ENCODE results near the gene LSAMP.

Gene LSAMP

DNA sequence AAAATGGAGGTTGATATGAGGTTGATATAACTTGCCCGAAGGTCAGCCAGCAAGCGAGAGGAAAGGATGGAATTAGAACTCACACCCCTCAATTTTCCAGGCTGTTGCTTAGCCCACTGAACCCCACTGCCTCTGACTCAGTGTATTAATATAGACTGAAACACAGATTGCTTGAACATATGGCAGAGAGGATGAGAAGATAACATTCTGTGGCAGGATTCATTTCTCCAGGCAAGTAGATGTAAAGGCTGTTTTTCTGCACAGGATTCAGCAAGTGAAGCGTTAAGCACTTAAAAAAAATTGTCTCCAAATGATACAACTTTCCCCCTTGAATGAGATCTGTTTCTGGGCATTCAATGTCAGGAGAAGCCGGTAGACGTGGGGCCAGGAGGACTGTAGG, 486.8 kb downstream of the LSAMP start:
- DNase-seq (ENCODE audit: low spot score) = no peak

DNA sequence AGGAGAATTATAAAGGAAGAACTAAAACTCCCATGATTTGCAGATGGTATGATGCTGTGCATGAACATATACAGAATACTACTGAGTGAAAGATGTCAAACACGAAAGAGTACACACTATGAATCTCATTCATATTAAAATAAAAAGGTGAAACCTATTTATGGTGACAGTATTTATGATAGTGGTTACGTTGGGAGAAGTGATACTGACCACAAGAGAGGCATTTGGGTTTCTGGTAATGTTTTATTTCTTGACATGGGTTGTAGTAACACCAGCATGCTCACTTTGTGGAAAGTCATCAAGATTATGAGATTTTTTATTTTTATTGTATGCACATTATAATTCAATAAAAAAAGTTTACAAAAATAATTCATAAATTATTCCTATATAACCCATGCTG, 498.0 kb downstream of the LSAMP start:
- no peak for DNase-seq (ENCODE audit: low spot score)

DNA sequence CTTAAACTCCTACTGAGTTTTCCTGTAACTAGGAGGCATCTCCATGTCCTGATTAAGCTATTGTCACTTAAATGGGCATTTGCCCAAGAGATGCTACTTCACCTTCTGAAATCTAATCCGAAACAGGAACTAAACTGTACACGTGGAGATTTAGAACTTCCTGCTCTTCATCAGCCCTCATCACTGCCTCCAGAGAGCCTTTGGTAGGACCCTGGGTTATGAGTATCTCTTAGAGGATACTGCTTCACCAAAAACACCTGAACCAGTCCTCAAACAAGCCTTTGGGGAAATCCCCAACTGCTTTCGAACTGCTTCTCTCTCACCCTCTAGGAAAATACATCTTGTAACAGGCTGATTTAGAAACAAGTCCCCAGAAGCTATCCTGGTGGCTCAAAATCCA, 501.7 kb downstream of the LSAMP start:
- DNase-seq (ENCODE audit: low spot score) = no peak

DNA sequence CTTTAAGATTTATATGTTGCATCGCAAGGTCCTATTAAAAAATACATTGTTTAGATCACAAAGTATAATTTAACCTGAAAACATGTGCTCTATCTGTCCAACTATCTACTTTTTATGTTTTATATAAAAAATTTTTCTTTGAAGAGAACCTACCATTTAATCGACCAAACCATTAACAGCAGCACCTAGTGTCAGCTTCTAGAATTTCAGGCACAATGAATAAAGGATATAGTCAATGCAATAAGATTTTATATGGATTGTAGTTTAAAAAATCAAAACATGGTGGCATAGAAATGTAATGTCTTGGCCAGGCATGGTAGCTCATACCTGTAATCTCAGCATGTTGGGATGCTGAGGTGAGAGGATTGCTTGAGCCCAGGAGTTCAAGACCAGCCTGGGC, 508.2 kb downstream of the LSAMP start:
- no peak for DNase-seq (ENCODE audit: low spot score)

DNA sequence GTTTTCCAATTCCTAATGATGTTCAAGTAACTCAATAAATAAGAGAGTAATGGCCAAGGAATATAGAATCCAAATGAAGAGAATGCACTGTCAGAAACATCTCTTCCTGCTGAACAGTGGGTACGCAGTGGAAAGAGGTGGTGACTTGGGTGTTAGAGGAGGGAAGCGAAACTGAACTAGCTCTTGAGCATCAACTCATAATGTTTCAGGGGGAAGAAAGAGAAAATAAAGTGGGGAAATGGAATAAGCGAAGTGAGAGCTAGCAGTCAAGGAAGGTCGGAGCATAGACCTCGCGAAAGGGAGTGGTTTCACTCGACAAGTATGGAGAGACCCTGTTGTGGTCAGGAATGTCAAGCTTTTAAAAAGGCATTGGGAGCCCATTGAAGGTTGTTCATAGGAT, 512.5 kb downstream of the LSAMP start:
- no peak for DNase-seq (ENCODE audit: low spot score)

DNA sequence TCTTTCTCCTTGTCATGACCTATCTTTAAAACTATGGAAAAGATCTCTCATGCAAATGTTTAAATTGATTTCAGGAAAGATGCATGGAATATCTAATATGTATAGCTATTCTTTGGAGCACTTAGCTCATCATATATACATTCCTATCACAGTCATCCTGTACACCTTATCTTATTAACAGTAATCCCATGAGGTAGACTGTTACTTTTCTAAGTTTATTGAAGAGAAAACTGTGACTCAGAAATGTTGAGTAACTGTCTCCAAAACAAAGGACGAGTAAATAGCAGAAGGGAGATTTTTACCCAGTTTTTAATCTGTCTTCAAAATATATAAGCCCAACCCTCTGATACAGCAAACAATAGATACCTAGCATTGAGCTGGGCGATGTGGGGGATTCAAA, 513.7 kb downstream of the LSAMP start:
- no peak for DNase-seq (ENCODE audit: low spot score)

DNA sequence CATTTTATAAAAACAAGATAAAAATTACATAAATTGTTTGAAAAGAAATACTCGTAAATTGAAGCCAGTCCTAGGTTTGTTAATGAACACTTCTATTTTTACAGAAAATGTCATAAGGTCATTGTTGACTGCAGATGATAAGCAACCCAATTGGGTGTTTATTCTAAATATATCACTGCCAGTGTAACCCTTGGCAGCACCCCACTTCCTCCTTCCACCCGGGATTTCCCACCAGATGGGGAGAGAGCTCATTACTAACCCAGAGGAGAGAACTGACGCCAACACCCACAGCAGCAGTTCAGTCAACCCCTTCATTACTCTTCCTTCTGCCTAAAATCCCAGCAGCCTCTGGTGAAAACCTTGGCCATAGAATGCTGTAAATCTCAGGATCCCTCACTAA, 514.4 kb downstream of the LSAMP start:
- no peak for DNase-seq (ENCODE audit: low spot score)

DNA sequence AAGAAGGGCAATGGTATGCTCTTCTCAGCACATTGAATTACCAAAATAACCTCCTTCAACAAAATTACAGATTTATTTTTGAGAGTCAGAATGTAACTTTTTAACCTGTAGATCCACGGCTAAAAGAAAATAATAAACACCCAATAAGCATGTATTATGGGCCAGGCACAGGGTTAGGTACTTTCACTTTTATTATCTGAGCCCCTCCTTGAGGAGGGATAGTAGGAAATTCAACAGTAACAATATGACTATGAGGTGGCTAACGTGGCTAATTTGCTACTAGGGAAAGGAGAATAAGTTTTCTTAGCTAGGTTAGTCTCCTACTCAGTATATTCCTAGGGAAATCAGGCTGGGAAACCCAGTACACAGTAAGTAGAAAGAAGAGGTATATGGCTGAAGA, 515.1 kb downstream of the LSAMP start:
- DNase-seq (ENCODE audit: low spot score) = no peak

DNA sequence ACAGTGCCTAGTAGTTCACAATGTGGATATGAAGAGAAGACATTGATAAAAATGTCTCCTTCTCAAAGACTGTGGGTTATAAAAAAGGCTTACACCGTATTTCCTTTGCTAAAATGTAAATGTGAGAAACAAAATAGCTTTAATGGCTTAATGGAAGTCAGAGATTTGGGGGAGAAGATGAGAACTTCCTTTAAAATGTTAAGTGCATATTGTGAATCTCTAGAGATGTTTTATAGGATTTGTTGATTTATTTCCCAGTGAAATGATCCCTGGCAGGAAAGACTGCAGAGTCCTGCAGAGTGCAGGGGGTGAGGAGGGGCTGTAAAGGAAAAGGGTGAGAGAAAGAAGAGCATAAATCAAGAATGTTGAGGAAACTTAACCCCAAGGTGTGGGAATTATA, 516.9 kb downstream of the LSAMP start:
- DNase-seq (ENCODE audit: low spot score) = no peak

DNA sequence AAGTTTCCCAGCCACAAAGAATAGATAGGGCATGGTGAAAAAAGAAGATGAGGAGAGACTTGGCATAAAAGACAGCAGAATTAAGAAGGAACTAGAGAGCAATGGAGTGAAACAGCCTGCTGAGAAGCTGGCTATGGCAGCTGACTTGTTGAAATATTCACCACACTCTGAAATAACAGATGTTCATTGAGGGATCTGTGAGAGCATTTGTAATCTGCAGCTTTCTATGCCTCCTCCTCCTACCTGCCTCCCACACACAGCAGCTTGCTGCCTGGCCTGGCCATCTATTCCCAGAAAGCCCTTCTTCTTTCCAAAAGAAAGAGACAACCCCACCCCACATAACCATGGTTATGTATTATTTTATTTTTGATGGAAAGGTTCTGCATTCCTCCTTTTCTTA, 518.1 kb downstream of the LSAMP start:
- DNase-seq (ENCODE audit: low spot score) = no peak

DNA sequence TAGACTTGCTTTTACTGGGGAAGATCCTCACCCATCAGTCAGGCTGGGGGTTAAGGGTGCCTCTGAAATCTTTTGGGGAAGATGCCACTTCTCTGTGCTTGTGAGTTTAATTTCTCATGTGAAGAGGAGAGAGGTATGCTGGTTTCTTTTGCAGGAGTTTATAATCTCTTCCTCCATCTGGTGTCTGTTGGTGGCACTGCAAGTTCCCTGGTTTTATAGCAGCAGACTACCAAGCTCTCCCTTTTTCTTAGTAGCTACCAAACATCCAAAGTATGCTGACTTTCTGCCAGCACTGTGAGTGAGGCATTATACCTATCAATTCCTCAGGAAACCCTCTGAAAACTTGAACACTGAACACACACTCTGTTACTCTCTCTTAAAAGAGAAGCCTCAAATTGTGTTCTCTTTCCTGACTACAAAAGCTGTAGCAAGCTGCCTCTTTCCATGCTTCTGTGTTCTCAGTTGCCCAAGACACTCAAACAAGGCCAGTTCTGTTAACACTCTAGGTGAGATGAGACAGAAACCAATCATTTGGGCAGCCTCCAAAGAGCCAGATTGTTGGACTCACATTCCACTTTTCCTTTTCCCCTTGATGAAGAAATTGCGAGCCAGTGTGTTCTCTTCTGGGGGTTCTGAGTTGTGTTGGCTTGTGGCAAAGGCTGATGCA, 522.5 kb downstream of the LSAMP start:
- no peak for DNase-seq (ENCODE audit: low spot score)

DNA sequence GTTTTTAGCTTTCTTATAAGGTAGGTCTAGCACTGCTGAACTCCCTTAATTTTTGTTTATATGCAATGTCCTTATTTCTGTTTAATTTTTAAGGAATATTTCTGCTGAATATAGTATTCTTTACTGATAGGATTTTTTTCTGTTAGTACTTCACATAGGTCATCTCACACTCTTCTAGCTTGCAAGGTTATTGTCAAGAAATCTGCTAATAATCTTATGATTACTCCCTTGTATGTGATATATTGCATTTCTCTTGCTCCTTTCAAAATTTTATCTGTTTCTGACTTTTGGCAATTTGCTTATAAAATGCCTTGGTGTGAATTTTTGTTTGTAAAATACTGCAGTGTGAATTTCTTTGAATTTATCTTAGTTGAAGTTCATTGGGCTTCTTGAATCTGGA, 523.6 kb downstream of the LSAMP start:
- no peak for DNase-seq (ENCODE audit: low spot score)

DNA sequence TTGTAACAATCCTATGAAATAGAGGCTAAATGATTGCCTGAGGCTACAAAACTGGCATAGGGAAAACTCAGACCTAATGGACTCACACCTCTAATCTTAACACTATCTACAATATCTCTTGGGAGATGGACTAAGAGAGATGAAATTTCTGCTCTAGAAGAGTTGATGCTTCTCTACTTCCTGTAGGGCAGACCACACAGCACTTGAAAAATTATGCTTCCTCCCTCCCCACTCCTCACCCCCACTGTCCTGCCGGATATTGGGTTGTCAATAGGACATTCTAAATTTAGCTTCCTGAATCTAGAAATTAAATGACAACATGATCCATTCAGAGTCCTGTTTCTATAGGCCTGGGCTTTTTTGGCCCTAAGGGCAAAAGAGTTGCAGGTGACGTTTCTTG, 526.4 kb downstream of the LSAMP start:
- no peak for DNase-seq (ENCODE audit: low spot score)

DNA sequence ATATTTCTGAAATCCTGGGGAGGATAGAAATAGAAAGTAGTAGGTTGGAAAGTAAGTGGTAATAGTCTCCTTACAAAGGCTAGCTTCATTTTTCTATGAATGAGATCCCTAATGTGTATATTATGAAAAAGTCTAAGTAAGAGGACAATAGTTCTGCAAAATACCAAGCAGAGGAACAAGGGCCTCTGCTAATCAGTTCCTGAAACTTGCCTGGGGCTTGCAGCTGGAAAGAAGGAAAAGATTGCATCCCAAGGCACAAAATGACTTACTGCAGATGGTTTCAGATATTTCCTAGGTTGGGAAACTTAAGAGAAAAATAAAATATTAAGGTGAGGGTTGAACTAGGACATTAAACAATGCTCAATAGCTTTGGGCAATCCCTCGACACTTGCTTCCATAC, 528.4 kb downstream of the LSAMP start:
- no peak for DNase-seq (ENCODE audit: low spot score)

DNA sequence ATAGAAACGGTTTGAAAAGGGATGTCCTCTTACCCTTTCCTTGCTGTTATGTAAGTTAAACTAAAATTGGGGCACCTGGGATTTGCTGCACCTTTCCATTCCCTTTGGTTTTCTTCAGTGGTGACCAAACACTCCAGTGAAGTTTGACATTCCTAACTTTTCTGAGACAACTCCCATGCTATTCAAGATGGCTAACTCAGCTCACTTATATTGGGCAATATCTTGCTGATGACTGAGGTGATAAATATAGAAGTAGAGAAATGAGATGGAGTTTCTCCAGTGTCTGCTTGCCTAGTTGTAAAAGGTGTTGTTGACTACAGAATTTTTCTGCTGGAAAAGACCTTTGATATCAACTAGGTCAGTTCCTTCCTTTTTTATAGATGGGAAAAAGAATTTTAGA, 530.2 kb downstream of the LSAMP start:
- DNase-seq (ENCODE audit: low spot score) = no peak

DNA sequence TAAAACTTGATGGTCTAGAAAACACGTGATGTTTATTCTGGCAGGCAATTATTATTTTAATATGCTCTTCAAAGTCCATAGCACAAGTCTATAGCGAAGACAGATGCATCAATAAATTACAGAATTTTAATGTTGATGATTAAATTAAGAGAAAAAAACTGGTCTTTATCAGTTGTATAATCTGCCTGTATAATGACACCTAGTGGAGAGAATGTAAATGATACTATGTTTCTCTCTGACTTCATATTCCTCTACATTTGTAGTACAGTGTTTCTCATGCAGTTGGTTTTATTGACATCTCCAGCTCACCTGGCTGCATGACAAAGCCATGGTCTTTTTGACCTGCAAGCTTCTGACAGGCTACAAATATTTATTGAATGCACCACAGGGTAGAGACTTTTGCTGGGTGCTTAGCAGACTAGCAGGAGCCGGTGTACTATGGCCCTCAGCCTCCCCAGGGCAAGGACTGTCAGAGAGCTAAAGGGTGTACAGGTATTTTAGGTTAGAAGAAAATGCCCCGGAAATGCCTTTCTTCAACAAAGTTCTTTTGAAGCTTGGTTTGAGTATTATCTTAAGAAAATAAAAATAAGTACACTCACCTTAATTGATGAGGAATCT, 532.1 kb downstream of the LSAMP start:
- no peak for DNase-seq (ENCODE audit: low spot score)

DNA sequence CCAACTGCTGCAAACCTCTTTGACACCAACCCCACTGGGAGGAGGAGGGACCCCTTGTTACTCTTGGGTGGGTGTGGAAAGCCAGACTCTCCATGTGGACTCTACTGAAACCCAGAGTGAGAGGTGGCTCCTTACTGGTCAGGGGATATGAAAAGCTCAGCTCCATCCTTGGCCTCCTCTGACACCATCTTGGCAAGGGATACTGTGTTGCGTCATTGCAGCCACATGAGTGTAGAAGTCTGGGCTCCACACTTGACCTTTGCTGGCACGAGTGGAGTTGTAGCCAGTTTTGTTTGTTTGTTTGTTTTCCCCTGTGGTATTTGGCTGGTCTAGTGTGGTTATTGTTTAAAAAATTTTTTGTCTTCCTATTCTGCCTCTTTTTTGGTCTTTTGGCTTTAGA, 532.9 kb downstream of the LSAMP start:
- no peak for DNase-seq (ENCODE audit: low spot score)

DNA sequence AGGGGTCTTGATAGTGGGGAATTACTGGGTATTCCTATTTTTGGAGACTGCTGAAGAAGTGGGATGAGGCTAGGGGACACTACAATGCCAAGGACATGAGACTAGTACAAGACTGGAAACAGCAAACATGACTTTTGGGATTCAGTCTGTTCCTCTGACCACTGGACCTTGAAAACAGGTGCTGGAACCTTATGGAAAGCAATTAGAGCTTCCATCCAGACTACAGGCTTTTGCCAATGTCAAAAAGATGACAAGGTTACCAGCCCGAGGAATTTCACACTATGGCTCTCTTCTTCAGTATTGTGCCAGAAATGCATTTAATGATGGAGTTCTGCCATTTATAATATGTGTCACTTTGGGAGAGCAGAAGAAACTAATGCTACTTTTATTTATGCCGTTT, 539.4 kb downstream of the LSAMP start:
- no peak for DNase-seq (ENCODE audit: low spot score)

DNA sequence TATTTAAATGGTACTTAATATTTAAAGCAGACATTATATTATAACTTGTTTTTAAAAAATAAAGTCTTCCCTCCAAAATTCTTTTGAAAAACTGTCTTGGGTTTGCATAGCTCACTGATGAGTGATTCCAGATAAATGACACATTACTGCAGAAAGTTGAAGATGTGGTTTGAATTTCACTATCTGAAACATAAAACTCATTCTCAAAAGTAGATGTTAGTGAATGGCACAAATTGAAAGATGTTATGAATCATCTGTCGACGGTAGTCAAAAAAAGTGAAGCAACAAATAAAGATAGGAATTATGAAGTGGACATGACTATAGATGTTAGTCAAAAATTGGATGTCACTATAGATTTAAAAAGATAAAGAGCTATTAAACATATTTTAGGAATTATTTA, 541.4 kb downstream of the LSAMP start:
- DNase-seq (ENCODE audit: low spot score) = no peak

DNA sequence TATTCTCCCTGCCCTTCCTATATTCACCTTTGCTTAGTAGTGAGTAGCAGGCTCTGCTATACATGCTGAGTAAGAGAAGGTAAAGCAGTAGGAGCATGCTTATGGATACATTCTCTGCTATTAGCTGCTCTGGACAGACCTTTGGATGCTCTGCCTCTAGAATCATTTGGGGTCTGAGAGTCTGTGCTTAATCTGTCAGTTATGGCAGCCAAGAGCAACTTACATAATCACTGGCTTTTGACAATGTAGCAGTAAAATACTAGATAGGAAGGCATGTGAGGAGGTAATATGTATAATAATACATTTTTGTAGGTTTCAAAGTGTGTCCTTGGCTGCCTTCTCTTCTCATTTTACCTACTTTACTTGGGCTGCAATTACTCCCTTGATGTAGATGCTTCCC, 544.3 kb downstream of the LSAMP start:
- DNase-seq (ENCODE audit: low spot score) = no peak

DNA sequence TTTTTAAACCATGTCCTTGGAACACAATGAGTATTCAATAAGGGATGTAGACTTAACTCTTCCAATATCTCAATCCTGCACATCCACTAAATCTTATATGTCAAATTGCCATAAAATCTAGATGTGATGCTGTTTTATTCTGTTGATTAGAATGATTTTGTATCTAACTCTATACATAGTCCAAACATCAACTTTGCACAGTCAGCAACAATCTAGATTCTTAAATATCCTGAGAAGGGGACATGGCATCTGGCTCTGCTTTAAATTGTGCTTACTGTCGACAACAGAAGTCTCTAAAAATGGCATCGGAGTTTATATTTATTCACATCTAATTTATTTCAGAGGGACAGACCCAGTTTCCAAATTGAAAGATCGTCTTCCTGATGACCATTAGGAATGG, 545.8 kb downstream of the LSAMP start:
- no peak for DNase-seq (ENCODE audit: low spot score)

DNA sequence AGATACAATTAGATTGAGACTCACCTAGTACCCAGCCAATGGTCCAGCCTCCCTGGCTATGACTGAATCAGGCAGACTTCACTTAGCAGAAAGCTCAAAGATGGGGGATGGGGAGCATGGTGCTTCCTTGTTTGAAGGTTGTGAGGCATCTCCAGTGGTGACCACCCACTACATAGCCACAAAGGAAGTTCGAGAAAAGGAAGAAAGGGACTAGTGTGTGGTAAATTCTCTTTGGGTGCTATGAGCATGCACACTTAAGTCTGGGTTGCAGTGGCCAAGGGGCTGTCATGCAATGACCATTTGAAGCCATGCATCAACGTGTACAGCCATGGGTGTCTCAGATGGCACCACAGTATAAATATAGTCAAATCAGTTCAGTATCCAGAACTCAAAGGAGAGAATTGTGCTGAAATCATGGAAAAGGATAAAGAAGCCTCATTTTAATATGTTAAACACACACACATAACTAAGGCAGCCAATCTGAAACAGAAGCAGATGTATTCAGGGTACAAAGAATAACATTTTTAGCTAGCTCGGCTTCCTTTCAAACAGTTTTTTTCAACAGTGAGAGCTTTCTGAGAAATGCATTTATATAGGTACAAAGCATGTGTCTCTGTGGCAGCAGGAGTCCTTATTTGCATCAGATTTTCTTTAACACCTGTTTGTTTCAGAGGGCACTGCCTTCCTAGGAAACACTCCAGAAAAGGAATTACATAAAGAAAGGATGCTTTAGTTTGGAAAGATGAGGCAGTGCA, 546.5 kb downstream of the LSAMP start:
- DNase-seq (ENCODE audit: low spot score) = no peak

DNA sequence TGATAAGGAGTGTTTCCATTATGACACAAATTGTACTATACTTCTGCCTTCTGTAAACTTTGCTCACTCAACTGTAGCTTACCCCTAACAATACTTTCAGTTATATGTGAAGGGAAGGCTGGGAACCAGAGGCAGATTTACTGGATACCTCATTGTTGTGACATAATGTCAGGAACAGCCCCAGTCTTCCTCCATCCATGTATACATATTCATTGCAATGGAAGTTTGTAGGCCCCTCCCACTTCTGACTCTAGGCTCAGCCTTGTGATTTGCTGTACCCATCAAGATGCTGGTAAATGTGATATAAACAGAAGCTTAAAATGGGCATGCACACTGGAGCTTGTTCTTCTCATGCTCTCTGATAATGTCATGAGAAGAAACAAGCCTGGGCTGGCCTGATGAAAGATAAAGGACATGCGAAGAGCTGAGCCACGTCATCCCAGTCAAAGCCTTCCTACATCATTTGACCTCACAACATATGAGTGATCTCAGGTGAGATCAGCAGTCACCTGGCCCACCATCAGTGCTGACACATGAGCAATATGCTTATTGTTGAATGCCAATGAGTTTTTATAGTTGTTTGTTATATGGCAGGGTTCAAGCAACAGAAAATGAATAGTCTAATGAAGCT, 554.2 kb downstream of the LSAMP start:
- DNase-seq (ENCODE audit: low spot score) = no peak
